UCSD-AML1 (cell line): ENCODE results near the gene ZNF562.
A peak's percentile ranks its signal among the peaks of the same experiment; 100 is the strongest.

Source experiments
- DNase-seq: peaks from one replicate; lab custom pipeline; 2025; ENCODE audit not compliant: unreplicated experiment; lab: John Stamatoyannopoulos, UW

Gene ZNF562

DNA sequence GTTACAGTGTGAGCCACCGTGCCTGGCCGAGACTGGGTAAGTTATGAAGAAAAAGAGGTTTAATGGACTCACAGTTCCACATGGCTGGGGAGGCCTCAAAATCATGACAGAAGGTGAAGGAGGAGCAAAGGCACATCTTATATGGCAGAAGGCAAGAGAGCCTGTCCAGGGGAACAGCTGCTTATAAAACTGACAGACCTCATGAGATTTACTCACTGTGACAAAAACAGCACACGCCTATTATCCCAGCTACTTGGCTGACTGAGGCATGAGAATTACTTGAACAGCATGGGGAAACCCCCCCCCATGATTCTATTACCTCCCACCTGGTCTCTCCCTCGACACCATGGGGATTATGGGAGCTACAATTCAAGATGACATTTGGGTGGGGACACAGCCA, 30.4 kb downstream of the ZNF562 start:
- DNase-seq, result no peak

DNA sequence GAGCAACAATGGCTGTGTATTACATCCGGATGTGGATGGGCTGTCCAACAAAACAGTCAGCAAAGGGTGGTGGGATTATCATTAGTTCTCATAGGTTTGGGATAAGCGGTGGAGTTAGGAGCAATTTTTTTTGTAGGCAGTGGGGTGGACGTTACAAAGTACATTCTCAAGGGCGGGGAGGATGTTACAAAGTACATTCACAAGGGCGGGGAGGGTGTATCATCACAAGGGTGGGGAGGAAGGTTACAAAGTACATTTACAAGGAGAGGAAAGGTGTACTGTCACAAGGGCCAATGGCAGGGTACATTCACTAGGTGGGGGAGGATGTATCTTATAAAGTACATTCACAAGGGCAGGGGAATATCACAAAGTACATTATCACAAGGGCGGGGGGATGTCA, 33.1 kb downstream of the ZNF562 start:
- DNase-seq, result no peak

DNA sequence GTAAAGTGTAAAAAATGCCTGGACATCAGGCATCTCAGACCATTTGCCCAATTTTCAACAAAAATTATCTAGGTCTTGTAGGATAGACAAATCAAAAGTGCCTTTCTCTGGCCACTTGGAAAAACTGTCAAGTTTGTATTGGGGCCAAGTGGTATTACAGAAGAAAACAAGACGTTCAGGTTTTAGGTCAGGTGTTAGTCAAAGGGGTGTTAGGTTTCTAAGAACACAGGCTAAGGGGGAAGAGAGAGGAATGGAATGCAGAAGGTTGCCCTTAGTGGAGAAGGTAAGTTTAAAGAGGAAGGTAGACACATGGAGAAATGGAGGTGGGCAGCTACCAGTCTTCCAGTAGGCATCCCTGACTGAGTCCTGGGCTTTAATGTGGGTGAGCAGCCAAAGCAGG, 33.9 kb downstream of the ZNF562 start:
- no peak for DNase-seq

DNA sequence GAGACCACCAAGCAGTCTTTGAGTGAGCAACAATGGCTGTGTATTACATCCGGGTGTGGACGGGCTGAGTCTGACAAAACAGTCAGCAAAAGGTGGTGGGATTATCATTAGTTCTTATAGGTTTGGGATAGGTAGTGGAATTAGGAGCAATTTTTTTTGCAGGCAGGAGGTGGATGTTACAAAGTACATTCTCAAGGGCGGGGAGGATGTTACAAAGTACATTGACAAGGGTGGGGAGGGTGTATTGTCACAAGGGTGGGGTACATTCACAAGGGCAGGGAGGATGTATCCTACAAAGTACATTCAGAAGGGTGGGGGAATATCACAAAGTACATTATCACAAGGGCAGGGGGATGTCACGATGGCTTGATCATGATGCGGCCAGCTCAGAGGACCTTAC, 38.9 kb downstream of the ZNF562 start:
- no peak for DNase-seq

DNA sequence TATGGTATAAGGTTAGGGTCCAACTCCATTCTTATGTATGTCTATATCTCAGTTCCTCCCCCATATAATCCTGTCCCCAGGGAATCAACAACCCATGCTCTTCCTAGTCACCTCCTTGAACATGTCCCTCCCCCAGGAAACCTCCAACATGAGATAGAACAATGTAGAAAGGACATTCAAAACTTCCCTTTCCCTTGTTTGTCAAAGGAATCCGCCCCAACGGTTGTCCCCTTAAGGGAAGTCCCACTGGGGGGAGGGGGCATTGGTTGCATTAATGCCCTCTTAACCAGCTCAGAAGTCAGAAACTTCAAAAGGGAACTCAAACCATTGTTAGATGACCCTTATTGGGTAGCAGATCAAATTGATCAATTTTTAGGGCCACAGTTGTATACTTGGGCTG, 47.0 kb downstream of the ZNF562 start:
- DNase-seq, result peak; percentile 9

DNA sequence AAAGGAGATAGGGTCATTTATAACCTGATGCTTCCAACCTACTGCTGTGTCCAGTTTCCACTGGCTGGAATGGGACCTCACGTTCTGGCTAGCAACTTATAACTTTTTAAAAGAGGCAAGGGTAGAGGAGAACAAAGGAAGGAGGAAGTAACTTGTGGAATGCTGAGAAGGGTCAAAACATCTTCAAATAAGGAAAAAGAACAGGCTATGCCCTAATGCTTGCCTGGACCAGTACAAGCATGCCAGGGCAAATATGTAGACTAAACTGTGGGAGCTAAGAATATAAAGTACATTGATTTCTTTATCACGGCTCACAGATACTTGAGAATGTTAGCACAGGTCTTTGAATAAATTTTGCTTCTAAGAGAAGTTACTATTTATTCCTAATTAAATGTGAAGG, 52.4 kb downstream of the ZNF562 start:
- no peak for DNase-seq

DNA sequence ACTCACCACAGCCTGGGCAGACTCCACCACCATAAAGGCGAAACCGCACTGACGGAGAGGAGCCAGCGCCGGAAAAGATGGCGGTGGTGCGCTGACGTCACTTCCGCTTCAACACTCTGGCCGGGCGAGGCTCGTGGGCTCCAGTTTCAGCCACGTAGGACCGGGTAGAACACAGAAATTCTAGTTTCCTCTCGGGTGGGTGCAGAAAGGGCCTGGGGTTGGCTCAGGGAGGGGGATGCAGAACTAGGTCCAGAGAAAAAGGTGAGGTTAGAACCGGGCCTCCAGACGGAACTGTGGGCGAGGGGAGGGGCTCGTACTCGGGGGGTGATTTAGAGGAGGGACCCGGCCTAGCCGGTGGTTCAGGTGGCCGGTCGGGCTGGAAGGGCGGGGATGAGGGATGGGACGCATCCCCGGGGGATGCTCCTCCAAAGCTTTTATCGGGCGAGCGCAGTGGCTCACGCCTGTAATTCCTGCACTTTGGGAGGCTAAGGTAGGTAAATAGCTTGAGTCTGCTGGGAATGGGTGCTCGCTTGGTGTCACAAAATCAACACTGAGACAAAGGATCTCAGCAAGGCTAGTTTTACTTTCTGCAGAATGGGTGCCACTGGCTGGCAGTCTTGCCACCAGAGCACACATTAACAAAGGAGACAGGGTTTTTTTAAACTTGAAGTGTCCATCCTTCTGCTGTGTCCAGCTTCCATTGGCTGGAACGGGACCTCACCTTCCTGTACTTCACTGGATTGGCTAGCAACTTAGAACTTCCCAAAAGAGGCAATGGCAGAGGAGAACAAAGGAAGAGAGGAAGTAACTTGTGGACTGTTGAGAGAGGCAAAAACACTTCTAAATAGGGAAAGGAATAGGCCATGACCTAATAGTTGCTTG, 53.5 kb downstream of the ZNF562 start, which contains the start of gene ZNF561:
ZNF561 (minus strand) TSS at position 77 of the 882 bp plus-strand sequence. CDS start 1,776 bp downstream, outside the sequence.
- DNase-seq, result peak; percentile 78

DNA sequence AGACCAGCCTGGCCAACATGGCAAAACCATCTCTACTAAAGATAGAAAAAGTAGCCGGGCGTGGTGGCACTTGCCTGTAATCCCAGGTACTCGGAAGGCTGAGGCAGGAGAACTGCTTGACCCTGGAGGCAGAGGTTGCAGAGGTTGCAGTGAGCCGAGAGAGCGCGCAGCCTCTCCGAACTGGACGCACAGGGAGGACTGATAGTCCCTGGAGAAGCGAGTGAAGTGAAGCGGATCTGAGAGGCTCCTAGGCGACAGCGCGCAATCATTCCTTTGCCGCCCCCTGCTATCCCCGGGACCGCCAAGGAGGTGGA, 54.1 kb downstream of the ZNF562 start:
- no peak for DNase-seq

DNA sequence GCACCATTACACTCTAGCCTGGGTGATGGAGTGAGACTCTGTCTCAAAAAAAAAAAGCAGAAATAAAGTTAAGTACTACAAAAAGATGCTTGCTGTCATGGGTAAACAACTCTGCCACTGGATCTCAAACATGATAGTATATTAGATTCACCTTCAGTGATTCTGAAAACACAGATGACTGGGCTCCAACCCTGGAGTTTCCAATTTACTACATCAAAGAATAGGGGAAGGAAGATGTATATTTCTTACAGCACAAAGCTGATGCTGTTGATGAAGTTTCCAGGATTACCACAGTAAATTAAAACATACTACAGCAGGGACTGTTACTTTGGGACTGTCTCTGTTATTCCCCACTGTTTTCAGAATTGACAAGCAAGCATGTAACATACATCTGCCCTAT, 59.1 kb downstream of the ZNF562 start:
- DNase-seq, result no peak

DNA sequence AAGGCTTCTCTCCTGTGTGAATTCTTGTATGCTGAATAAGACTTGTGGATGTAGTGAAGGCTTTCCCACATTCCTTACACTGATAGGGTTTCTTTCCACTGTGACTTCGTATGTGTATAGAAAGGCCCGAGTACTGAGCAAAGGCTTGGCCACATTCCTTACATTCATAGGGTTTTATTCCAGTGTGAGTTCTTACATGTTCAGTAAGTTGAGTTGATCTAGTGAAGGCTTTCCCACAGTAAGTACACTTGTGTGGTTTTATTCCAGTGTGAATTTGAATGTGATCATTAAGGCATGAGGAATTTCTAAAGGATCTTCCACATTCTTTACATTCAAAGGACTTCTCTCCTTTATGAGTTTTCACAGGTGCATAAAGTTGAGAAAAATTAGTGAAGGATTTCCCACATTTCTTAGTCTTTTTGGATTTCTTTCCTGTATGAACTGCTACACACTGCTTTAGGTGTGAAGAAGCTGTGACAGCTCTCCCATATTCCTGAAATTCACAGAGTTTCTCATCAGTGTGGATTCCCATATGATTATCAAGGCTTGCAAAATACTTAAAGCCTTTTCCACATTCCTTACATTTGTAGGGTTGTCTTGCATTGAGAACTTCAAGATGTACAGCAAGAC, 64.3 kb downstream of the ZNF562 start:
- no peak for DNase-seq

DNA sequence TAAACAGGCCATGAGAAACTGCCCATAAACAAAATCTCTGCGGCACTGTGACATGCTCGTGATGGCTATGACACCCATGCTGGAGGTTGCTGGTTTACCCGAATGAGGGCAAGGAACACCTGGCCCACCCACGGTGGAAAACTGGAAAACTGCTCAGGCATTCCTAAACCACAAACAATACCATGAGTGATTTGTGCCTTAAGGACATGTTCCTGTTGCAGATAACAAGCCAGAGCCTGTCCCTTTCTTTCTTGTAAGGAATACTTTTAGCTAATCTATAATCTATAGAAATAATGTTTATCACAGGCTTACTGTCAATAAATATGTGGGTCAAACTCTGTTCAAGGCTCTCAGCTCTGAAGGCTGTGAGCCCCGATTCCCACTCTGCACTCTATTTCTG, 66.0 kb downstream of the ZNF562 start:
- DNase-seq, result no peak

DNA sequence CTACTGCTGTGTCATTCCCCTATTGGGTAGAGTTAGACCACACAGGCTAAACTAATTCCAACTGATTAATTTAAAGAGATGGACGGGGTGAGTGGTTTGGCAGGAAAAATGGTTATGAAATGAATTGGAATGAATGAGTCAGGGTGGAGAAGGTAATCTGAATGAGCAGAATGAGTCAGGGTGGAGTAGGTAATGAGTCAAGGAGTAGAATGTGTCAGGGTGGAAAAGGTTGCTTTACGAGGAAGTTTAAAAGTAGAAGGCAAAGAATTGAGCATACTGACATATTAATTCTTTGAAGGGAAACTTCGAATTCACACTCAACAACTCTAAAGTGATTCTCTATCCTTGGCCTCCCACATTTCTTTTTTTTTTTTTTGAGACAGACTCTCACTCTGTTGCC, 77.9 kb downstream of the ZNF562 start:
- no peak for DNase-seq
